Measurements from ENCODE around the gene SYTL2. TPM values are rescaled to one million over a fixed set of nuclear protein-coding genes. Genes with fewer than 3 reads are reported as not detected.
"Not testable (repeated sequence)": the region's sequence is repeated elsewhere in the genome, so short reads cannot be mapped to it uniquely, and the experiment has no call there.

SYTL2 gene
- 1 to 10 TPM; 1.7 to 3.4 TPM for total RNA-seq
- 11.5 TPM for polyA plus RNA-seq (2013, experiment 1 of 2)
- polyA plus RNA-seq (2013, experiment 2 of 2) = 11.2 TPM
- long read RNA-seq, experiment 1 = 0 reads
- long read RNA-seq, experiment 2 = 0 reads
- long read RNA-seq, experiment 3, partial matches to known transcripts = 3 of 7 reads
- long read RNA-seq, experiment 3, other reads (novel, unspliced or antisense) = 1 of 7 reads
- long read RNA-seq, experiment 4 = 0 reads

- Histone ChIP-seq H3K9me3 (ENCODE audit: control insufficient read depth, low read length) (no peaks in the 10 kb centered on the region), H3K27ac (ENCODE audit: low read depth, low read length) (no peak within 1 kb of the TSS), H3K36me3 (ENCODE audit: control insufficient read depth, insufficient read depth, low read length) (no peaks in the 10 kb centered on the region), H3K4me1 (ENCODE audit: control insufficient read depth, insufficient read depth, low read length) (no peaks in the 10 kb centered on the region), H3K27me3 (ENCODE audit: control insufficient read depth, insufficient read depth, low read length, poor library complexity, severe bottlenecking) (peaks cover 42% of the 10 kb centered on the region), H3K4me3 (ENCODE audit: low read length) (peak within 1 kb of the TSS; percentile 78), H3K9ac (ENCODE audit: extremely low read depth, low read length, poor library complexity, severe bottlenecking) (peak within 1 kb of the TSS; percentile 17)
- peak; percentile 93 for DNase-seq
- WGBS, 2 experiments (ENCODE audit: insufficient coverage in 1 of 2, insufficient read length in 1 of 2) = 1 to 3% methylated on average over 21 to 72 of the region's 72 CpGs
- H3K27me3 Mint-ChIP-seq (ENCODE audit: insufficient read depth) = peaks cover 43% of the 10 kb centered on the region
- TF ChIP-seq, protein P1, sequence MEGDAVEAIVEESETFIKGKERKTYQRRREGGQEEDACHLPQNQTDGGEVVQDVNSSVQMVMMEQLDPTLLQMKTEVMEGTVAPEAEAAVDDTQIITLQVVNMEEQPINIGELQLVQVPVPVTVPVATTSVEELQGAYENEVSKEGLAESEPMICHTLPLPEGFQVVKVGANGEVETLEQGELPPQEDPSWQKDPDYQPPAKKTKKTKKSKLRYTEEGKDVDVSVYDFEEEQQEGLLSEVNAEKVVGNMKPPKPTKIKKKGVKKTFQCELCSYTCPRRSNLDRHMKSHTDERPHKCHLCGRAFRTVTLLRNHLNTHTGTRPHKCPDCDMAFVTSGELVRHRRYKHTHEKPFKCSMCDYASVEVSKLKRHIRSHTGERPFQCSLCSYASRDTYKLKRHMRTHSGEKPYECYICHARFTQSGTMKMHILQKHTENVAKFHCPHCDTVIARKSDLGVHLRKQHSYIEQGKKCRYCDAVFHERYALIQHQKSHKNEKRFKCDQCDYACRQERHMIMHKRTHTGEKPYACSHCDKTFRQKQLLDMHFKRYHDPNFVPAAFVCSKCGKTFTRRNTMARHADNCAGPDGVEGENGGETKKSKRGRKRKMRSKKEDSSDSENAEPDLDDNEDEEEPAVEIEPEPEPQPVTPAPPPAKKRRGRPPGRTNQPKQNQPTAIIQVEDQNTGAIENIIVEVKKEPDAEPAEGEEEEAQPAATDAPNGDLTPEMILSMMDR (conservative IDR thresholded peaks at IDR 0.05) = no peak
- H3K4me3 Mint-ChIP-seq = peak within 1 kb of the TSS; percentile 61
- H3K4me1 Mint-ChIP-seq = peaks cover 3% of the 10 kb centered on the region
- no peaks in the 10 kb centered on the region for H3K9me3 Mint-ChIP-seq
- no peaks in the 10 kb centered on the region for H3K36me3 Mint-ChIP-seq (ENCODE audit: low read depth)
- no peak within 1 kb of the TSS for H3K27ac Mint-ChIP-seq
Measured at GRCh38 chr11:85810871-85811611, at the start of gene SYTL2. Gene SYTL2, minus strand, starts transcription at chr11:85811141. Its CDS starts 53,416 bp downstream, at chr11:85757725.

GRCh38 chr11:85859541-85859940 is 48.6 kb upstream of the SYTL2 start:
- H3K27me3 ChIP-seq (ENCODE audit: control insufficient read depth, insufficient read depth, low read length, poor library complexity, severe bottlenecking); H3K9me3 Mint-ChIP-seq; H3K36me3 Mint-ChIP-seq (ENCODE audit: low read depth); H3K27ac Mint-ChIP-seq; H3K4me1 ChIP-seq (ENCODE audit: control insufficient read depth, insufficient read depth, low read length); H3K27ac ChIP-seq (ENCODE audit: low read depth, low read length); DNase-seq; H3K4me3 Mint-ChIP-seq; H3K9ac ChIP-seq (ENCODE audit: extremely low read depth, low read length, poor library complexity, severe bottlenecking); H3K4me1 Mint-ChIP-seq; H3K9me3 ChIP-seq (ENCODE audit: control insufficient read depth, low read length); H3K4me3 ChIP-seq (ENCODE audit: low read length); H3K27me3 Mint-ChIP-seq (ENCODE audit: insufficient read depth); H3K36me3 ChIP-seq (ENCODE audit: control insufficient read depth, insufficient read depth, low read length): not testable (repeated sequence)

DNA sequence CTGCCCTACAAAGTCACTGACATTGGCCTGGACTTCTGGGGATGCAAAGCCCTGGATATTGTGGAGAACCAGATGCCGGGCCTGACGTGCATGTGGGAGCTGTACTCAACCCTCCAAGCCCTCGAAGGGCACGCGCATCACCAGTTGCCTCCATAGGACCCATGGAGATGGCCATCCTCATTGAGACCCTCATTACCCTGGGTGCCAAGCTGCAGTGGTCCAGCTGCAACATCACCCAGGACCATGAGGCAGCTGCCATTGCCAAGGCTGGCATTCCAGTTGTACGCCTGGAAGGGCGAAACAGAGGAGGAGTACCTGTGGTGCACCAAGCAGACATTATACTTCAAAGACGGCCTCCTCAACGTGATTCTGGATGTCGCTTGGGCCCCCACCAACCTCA is 46.2 kb upstream of the SYTL2 start:
- peaks cover 5% of the 10 kb centered on the region for H3K4me1 ChIP-seq (ENCODE audit: control insufficient read depth, insufficient read depth, low read length)
- Mint-ChIP-seq H3K4me3 (no peak overlapping the region), H3K27ac (no peak overlapping the region), H3K4me1 (no peaks in the 10 kb centered on the region), H3K9me3 (peaks cover 15% of the 10 kb centered on the region), H3K36me3 (ENCODE audit: low read depth) (peaks cover 6% of the 10 kb centered on the region), H3K27me3 (ENCODE audit: insufficient read depth) (peaks cover 2% of the 10 kb centered on the region)
- TF ChIP-seq, protein P1 (conservative IDR thresholded peaks at IDR 0.05) = no peak
- H3K9ac ChIP-seq (ENCODE audit: extremely low read depth, low read length, poor library complexity, severe bottlenecking) = no peak overlapping the region
- no peak for DNase-seq
- no peak overlapping the region for H3K4me3 ChIP-seq (ENCODE audit: low read length)
- no peaks in the 10 kb centered on the region for H3K27me3 ChIP-seq (ENCODE audit: control insufficient read depth, insufficient read depth, low read length, poor library complexity, severe bottlenecking)
- no peaks in the 10 kb centered on the region for H3K36me3 ChIP-seq (ENCODE audit: control insufficient read depth, insufficient read depth, low read length)
- WGBS, 2 experiments (ENCODE audit: insufficient coverage in 1 of 2, insufficient read length in 1 of 2) = 90 to 91% methylated on average over 5 to 10 of the region's 10 CpGs
- H3K9me3 ChIP-seq (ENCODE audit: control insufficient read depth, low read length) = peaks cover 3% of the 10 kb centered on the region
- no peak overlapping the region for H3K27ac ChIP-seq (ENCODE audit: low read depth, low read length)

Data from endodermal cell (in vitro differentiated cells).